Spleen (tissue), 11 donors: Measurements from ENCODE around the gene SLC24A3. TPM values are rescaled to one million over a fixed set of nuclear protein-coding genes. Genes with fewer than 3 reads are reported as not detected.

Experiments used
- DNase-seq: peaks from one replicate; pipeline ENCODE4 v3.0.0-alpha.2; 2020
- H3K27ac ChIP-seq, 8 donors: fragments of 200-600 bp; sonication (generic) in 7 of 8; 1 replicate in 4 of 8; 2 replicates in 4 of 8; pipeline versions ENCODE4 v1.5.0 to v1.8.0; 2016 to 2021; ENCODE audit warnings: inconsistent platforms in 4 of 8, mild to moderate bottlenecking in 4 of 8, moderate library complexity in 1 of 8
- H3K27me3 ChIP-seq, 7 donors: fragments of 200-600 bp; sonication (generic) in 6 of 7; replicated peaks in 1 of 7; 1 replicate in 4 of 7; 2 replicates in 3 of 7; pipeline versions ENCODE4 v1.5.0 to v1.8.0; 2016 to 2021; ENCODE audit warnings: inconsistent platforms in 3 of 7, mild to moderate bottlenecking in 1 of 7
- H3K36me3 ChIP-seq, 6 donors: fragments of 200-600 bp; sonication (generic) in 5 of 6; 1 replicate in 4 of 6; 2 replicates in 2 of 6; pipeline versions ENCODE4 v1.5.0 to v1.8.0; 2016 to 2021; ENCODE audit warnings: inconsistent platforms in 2 of 6
- H3K4me1 ChIP-seq, 6 donors: fragments of 200-600 bp; sonication (generic) in 5 of 6; 1 replicate in 3 of 6; 2 replicates in 3 of 6; pipeline versions ENCODE4 v1.5.0 to v1.8.0; 2016 to 2021; ENCODE audit warnings: inconsistent platforms in 3 of 6
- H3K4me3 ChIP-seq, 8 donors: fragments of 200-600 bp; sonication (generic) in 7 of 8; 1 replicate in 4 of 8; 2 replicates in 4 of 8; pipeline versions ENCODE4 v1.5.0 to v1.8.0; 2016 to 2021; ENCODE audit warnings: inconsistent platforms in 4 of 8, mild to moderate bottlenecking in 4 of 8, moderate library complexity in 2 of 8
- H3K9me3 ChIP-seq, 8 donors: fragments of 200-600 bp; sonication (generic) in 7 of 8; 1 replicate in 4 of 8; 2 replicates in 4 of 8; pipeline versions ENCODE4 v1.5.0 to v1.8.0; 2016 to 2021; ENCODE audit warnings: inconsistent platforms in 4 of 8
- CTCF ChIP-seq, 11 experiments: fragments of 200-600 bp in 7 of 11; fragments of 450-650 bp in 4 of 11; sonication (generic) in 4 of 11; IDR thresholded peaks in 8 of 11; conservative IDR thresholded peaks in 3 of 11; 1 replicate in 7 of 11; 2 replicates in 4 of 11; pipeline versions ENCODE4 v1.4.0 to v1.8.0; 2016 to 2021; ENCODE audit warnings: antibody characterized with exemption in 11 of 11, inconsistent platforms in 4 of 11, mild to moderate bottlenecking in 1 of 11
- POLR2A ChIP-seq, 3 donors: fragments of 450-650 bp; IDR thresholded peaks; one replicate each; pipeline ENCODE4 v1.5.1; 2017; ENCODE audit warnings: antibody characterized with exemption in 3 of 3, mild to moderate bottlenecking in 1 of 3
- POLR2AphosphoS5 ChIP-seq, 3 donors: sonication (generic); formaldehyde crosslinking; IDR thresholded peaks; one replicate each; pipeline ENCODE4 v1.5.1; 2017; ENCODE audit warnings: antibody characterized with exemption in 3 of 3
- WGBS, 5 donors: extraction: QIAGEN DNeasy Blood & Tissue Kit in 3 of 5; methylation state at CpG; one replicate each; pipeline versions ENCODE4 v1.1.5 to v1.1.7; 2013 to 2018; 5-methylcytosine and 5-hydroxymethylcytosine counted together
- intact Hi-C: fragments of 100-400 bp; cut with DNase I; formaldehyde crosslinking; loops from one replicate; pipeline ENCODE4 v1.15.0; 2023; ENCODE audit warnings: low total_unique reads
- polyA plus RNA-seq, 3 donors: library from polyadenylated mRNA; stranded (reverse); fragments of 200-250 nt; gene quantifications; one replicate each; pipeline ENCODE4 v1.2.1, GENCODE V29; 2013
- total RNA-seq, 7 donors: library from RNA; depleted of rRNA in 3 of 7; stranded (reverse); fragments of >200 nt in 3 of 7; fragmentation: NEBNext Ultra II Directional in 4 of 7; extraction: Animal tissue kit (Norgen Biotek cat#: 25700) in 4 of 7; gene quantifications; one replicate each; pipeline versions ENCODE4 v1.1.0 to v1.2.1, GENCODE V29; 2016 to 2021
- donor health status: healthy with polysubstance abuse.
- donor health status: DM: no; HTN: no; CAD: no; lungs with moderate emphysema.
- donor health status: DM: no; HTN: no; CAD: no.
- donor health status: Bipolar disorder and iron deficiency.
- donor health status: healthy.
- donor health status: DM: no; HTN: no; CAD: no.
- donor health status: DM: yes; HTN: yes; CAD: no.

The SLC24A3 gene
- total and polyA plus RNA-seq, 10 donors, result 0.37 to 3.9 (median 2.6) TPM

DNA sequence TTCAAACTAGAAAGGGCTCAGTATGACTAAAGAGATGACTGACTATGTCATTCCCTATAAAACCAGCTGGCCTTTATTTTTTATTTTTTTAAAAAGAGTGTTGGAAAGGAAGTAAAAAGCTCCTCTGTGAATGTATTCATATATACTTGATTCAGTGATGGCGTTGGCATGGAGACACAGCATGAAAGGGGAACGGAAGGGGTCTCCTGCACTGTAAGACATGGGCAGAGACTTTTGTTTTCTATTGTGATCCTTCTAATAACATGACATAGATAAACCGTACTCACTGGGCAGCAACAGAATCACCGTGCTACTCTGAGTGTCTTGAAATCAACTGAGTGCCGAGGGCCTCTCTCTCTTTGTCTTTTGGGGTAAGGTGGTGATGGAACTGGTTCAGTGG, 317.6 kb downstream of the SLC24A3 start:
- Histone ChIP-seq H3K4me3 (no peak overlapping the region), H3K27ac (no peak overlapping the region), H3K27me3 (no peaks in the 10 kb centered on the region), H3K4me1 (no peaks in the 10 kb centered on the region), H3K36me3 (no peaks in the 10 kb centered on the region), H3K9me3 (peaks cover 0 to 3% (median 0%) of the 10 kb centered on the region in 8 donors)
- TF ChIP-seq CTCF (IDR thresholded peaks at IDR 0.05 in 8 of 11, conservative IDR thresholded peaks at IDR 0.05 in 3 of 11) (no peak), POLR2AphosphoS5 (IDR thresholded peaks at IDR 0.05) (no peak), POLR2A (IDR thresholded peaks at IDR 0.05) (no peak)
- intact Hi-C loops, result no loop called here
- WGBS, 5 donors, result 88 to 90% (median 90%) methylated on average over 5 of the region's 5 CpGs
- no peak for DNase-seq

DNA sequence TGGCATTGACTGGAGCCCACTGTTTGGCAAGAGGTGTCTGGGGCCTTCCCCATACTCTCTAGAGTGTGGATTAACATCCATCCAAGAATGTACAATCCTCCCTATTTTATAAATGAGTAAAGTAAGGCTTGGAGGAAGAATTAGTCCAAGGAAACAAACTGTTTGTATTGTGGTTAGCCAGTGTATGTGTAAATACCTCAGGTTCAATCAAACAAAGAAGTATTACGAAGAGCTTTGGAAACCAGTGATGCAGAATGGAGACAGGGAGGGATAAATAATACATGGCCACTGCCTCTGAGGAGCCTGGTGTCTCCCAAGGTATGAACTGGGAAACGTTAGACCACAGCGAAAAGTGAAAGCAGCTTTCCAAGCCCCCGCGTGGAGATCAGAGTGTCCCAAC, 319.0 kb downstream of the SLC24A3 start:
- TF ChIP-seq POLR2AphosphoS5 (IDR thresholded peaks at IDR 0.05), result no peak
- no peak for TF ChIP-seq POLR2A (IDR thresholded peaks at IDR 0.05)
- TF ChIP-seq CTCF (IDR thresholded peaks at IDR 0.05 in 8 of 11, conservative IDR thresholded peaks at IDR 0.05 in 3 of 11), result no peak
- 90 to 95% (median 93%) methylated on average over 5 of the region's 5 CpGs for WGBS, 5 donors
- no peaks in the 10 kb centered on the region for H3K36me3 ChIP-seq
- H3K27ac ChIP-seq, result no peak overlapping the region
- no peaks in the 10 kb centered on the region for H3K27me3 ChIP-seq
- H3K4me3 ChIP-seq, result no peak overlapping the region
- H3K9me3 ChIP-seq, result peaks cover 0 to 7% (median 0%) of the 10 kb centered on the region in 8 donors
- intact Hi-C loops, result no loop called here
- no peak for DNase-seq
- H3K4me1 ChIP-seq, result no peaks in the 10 kb centered on the region

- no peaks in the 10 kb centered on the region for H3K36me3 ChIP-seq
- peaks cover 0 to 7% (median 0%) of the 10 kb centered on the region in 8 donors for H3K9me3 ChIP-seq
- no peak overlapping the region for H3K4me3 ChIP-seq
- TF ChIP-seq POLR2AphosphoS5 (IDR thresholded peaks at IDR 0.05) (no peak), CTCF (IDR thresholded peaks at IDR 0.05 in 8 of 11, conservative IDR thresholded peaks at IDR 0.05 in 3 of 11) (no peak), POLR2A (IDR thresholded peaks at IDR 0.05) (no peak)
- intact Hi-C loops, result no loop called here
- no peak overlapping the region for H3K27ac ChIP-seq
- no peak for DNase-seq
- H3K27me3 ChIP-seq, result no peaks in the 10 kb centered on the region
- no peaks in the 10 kb centered on the region for H3K4me1 ChIP-seq
- 76 to 93% (median 88%) methylated on average over 3 of the region's 3 CpGs for WGBS, 5 donors
Observed at GRCh38 chr20:19538556-19538955, 326.1 kb downstream of the SLC24A3 start.

- TF ChIP-seq POLR2AphosphoS5 (IDR thresholded peaks at IDR 0.05) (no peak), POLR2A (IDR thresholded peaks at IDR 0.05) (no peak), CTCF (IDR thresholded peaks at IDR 0.05 in 8 of 11, conservative IDR thresholded peaks at IDR 0.05 in 3 of 11) (no peak)
- no peaks in the 10 kb centered on the region for H3K27me3 ChIP-seq
- no peak for DNase-seq
- peaks cover 0 to 7% (median 0%) of the 10 kb centered on the region in 8 donors for H3K9me3 ChIP-seq
- no peaks in the 10 kb centered on the region for H3K4me1 ChIP-seq
- no peak overlapping the region for H3K27ac ChIP-seq
- intact Hi-C loops, result no loop called here
- no peaks in the 10 kb centered on the region for H3K36me3 ChIP-seq
- no peak overlapping the region for H3K4me3 ChIP-seq
- WGBS, 5 donors, result 45 to 61% (median 58%) methylated on average over 4 of the region's 4 CpGs
Observed at GRCh38 chr20:19539191-19539590, 326.7 kb downstream of the SLC24A3 start.
